ENCODE data around the gene GPC4. TPM values are rescaled to one million over a fixed set of nuclear protein-coding genes. Genes with fewer than 3 reads are reported as not detected.

The GPC4 gene
- total and polyA plus RNA-seq, 4 donors: 0.23 to 1.3 (median 0.71) TPM

DNA sequence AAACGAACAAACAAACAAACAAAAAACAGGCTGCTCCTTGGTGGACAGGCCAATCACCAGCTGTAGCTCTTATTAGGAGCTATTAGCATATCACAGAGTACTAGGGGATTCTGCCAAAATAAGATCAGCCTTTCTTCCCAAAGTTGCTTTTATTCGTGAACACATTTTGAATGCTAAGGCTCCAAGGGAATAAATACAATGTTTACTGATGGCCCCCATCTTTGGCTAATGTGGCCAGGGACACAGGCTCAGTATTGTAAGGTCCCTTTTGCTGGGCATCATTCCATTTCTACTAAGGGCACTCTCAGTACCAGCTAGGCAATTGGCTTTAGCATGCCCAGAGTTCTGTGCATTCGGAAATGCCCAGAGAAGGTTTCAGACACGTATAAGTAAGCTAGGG lies 84.3 kb downstream of the GPC4 start:
- Histone ChIP-seq H3K4me3 (ENCODE audit: low read depth in 1 of 3, low read length in 3 of 3) (no peak overlapping the region), H3K4me1 (ENCODE audit: control insufficient read depth in 4 of 4, insufficient read depth in 4 of 4, low read length in 3 of 4) (no peaks in the 10 kb centered on the region), H3K27me3 (ENCODE audit: control insufficient read depth in 4 of 4, insufficient read depth in 4 of 4, low read length in 3 of 4) (peaks cover 0 to 3% (median 0%) of the 10 kb centered on the region in 4 donors), H3K9ac (ENCODE audit: low read depth in 1 of 2, low read length in 2 of 2) (no peak overlapping the region), H3K9me3 (ENCODE audit: control insufficient read depth in 4 of 4, low read length in 3 of 4) (no peaks in the 10 kb centered on the region), H3K36me3 (ENCODE audit: control insufficient read depth in 4 of 4, insufficient read depth in 3 of 4, low read depth in 1 of 4, low read length in 3 of 4) (no peaks in the 10 kb centered on the region), H3K27ac (ENCODE audit: low read depth in 1 of 2, low read length in 2 of 2) (no peak overlapping the region)
- DNase-seq (ENCODE audit: low spot score): no peak
- TF ChIP-seq SP1 (IDR thresholded peaks at IDR 0.05) (no peak), FOXA2 (IDR thresholded peaks at IDR 0.05) (no peak), FOXA1 (IDR thresholded peaks at IDR 0.05) (no peak), TAF1 (conservative IDR thresholded peaks at IDR 0.05) (no peak), RAD21 (IDR thresholded peaks at IDR 0.05) (no peak), NR2F2 (IDR thresholded peaks at IDR 0.05) (no peak), RXRA (IDR thresholded peaks at IDR 0.05) (no peak), YY1 (IDR thresholded peaks at IDR 0.05) (no peak), REST (IDR thresholded peaks at IDR 0.05) (no peak), JUND (IDR thresholded peaks at IDR 0.05) (no peak), HNF4G (IDR thresholded peaks at IDR 0.05) (no peak), CTCF (IDR thresholded peaks at IDR 0.05; ENCODE audit: low read depth, low read length, missing input control) (no peak)
- TF ChIP-seq, protein P1, sequence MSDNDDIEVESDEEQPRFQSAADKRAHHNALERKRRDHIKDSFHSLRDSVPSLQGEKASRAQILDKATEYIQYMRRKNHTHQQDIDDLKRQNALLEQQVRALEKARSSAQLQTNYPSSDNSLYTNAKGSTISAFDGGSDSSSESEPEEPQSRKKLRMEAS (IDR thresholded peaks at IDR 0.05): no peak
- 67% methylated on average over 4 of the region's 4 CpGs for WGBS

DNA sequence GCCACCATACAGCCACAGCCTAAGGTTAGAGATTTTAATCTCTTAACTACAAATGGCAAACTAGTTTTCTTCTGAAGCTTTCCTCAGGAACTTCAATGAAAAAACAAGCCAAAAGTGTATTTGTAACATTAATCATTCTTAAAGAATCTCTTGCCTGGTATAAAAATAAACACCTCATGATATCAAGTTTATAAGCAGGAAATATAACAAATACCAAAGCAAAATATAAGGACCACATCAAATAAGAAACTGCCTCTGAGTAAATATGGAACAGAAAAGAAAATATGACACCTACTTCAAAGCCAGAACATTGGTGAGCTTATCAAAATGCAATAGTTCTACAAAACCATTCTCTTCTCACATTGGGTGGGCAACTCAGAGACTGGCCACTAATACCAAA lies 89.9 kb downstream of the GPC4 start:
- Histone ChIP-seq H3K9ac (ENCODE audit: low read depth in 1 of 2, low read length in 2 of 2) (no peak overlapping the region), H3K4me3 (ENCODE audit: low read depth in 1 of 3, low read length in 3 of 3) (no peak overlapping the region), H3K27ac (ENCODE audit: low read depth in 1 of 2, low read length in 2 of 2) (no peak overlapping the region), H3K4me1 (ENCODE audit: control insufficient read depth in 4 of 4, insufficient read depth in 4 of 4, low read length in 3 of 4) (no peaks in the 10 kb centered on the region), H3K9me3 (ENCODE audit: control insufficient read depth in 4 of 4, low read length in 3 of 4) (no peaks in the 10 kb centered on the region), H3K27me3 (ENCODE audit: control insufficient read depth in 4 of 4, insufficient read depth in 4 of 4, low read length in 3 of 4) (no peaks in the 10 kb centered on the region), H3K36me3 (ENCODE audit: control insufficient read depth in 4 of 4, insufficient read depth in 3 of 4, low read depth in 1 of 4, low read length in 3 of 4) (no peaks in the 10 kb centered on the region)
- TF ChIP-seq, protein P1 (IDR thresholded peaks at IDR 0.05): no peak
- TF ChIP-seq RAD21 (IDR thresholded peaks at IDR 0.05) (no peak), HNF4A (conservative IDR thresholded peaks at IDR 0.05) (no peak), TAF1 (conservative IDR thresholded peaks at IDR 0.05) (no peak), HNF4G (IDR thresholded peaks at IDR 0.05) (no peak), REST (IDR thresholded peaks at IDR 0.05) (no peak), RXRA (IDR thresholded peaks at IDR 0.05) (no peak), CTCF (IDR thresholded peaks at IDR 0.05; ENCODE audit: low read depth, low read length, missing input control) (no peak), ZBTB33 (IDR thresholded peaks at IDR 0.05) (no peak), NR2F2 (IDR thresholded peaks at IDR 0.05) (no peak)
- TF ChIP-seq, protein P2, sequence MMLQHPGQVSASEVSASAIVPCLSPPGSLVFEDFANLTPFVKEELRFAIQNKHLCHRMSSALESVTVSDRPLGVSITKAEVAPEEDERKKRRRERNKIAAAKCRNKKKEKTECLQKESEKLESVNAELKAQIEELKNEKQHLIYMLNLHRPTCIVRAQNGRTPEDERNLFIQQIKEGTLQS (IDR thresholded peaks at IDR 0.05): no peak
- no peak for DNase-seq (ENCODE audit: low spot score)
